ENCODE measurements around the gene TECPR1.

- TF ChIP-seq, protein P1, sequence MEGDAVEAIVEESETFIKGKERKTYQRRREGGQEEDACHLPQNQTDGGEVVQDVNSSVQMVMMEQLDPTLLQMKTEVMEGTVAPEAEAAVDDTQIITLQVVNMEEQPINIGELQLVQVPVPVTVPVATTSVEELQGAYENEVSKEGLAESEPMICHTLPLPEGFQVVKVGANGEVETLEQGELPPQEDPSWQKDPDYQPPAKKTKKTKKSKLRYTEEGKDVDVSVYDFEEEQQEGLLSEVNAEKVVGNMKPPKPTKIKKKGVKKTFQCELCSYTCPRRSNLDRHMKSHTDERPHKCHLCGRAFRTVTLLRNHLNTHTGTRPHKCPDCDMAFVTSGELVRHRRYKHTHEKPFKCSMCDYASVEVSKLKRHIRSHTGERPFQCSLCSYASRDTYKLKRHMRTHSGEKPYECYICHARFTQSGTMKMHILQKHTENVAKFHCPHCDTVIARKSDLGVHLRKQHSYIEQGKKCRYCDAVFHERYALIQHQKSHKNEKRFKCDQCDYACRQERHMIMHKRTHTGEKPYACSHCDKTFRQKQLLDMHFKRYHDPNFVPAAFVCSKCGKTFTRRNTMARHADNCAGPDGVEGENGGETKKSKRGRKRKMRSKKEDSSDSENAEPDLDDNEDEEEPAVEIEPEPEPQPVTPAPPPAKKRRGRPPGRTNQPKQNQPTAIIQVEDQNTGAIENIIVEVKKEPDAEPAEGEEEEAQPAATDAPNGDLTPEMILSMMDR (IDR thresholded peaks at IDR 0.05; ENCODE audit: low read length) = no peak
- TF ChIP-seq EZH2 (optimal IDR thresholded peaks at IDR 0.05; ENCODE audit: low read depth, low read length) = no peak
Measured at GRCh38 chr7:98189559-98189958, 62.5 kb downstream of the TECPR1 start.
